GM21381 (cell line): ENCODE data around the gene SIGLEC11.
"Not testable (repeated sequence)": the region's sequence is repeated elsewhere in the genome, so short reads cannot be mapped to it uniquely, and the experiment has no call there.

Experiments used
- ATAC-seq: cut with Tn5 transposase; IDR thresholded peaks from one replicate; pipeline ENCODE4 v1.9.1; 2021; ENCODE audit warnings: mild to moderate bottlenecking, moderate library complexity; ENCODE audit not compliant: unreplicated experiment

Gene SIGLEC11

GRCh38 chr19:49983645-49984229 is 22.8 kb upstream of the SIGLEC11 start:
- ATAC-seq: no peak

GRCh38 chr19:49981603-49982593 is 20.9 kb upstream of the SIGLEC11 start:
- ATAC-seq: no peak

GRCh38 chr19:49978324-49978723 is 17.4 kb upstream of the SIGLEC11 start:
- no peak for ATAC-seq

- ATAC-seq: no peak
These were observed 16.9 kb upstream of the SIGLEC11 start for GRCh38 chr19:49977881-49978280.

- no peak for ATAC-seq
These were observed 16.1 kb upstream of the SIGLEC11 start for GRCh38 chr19:49977076-49977475.

GRCh38 chr19:49976496-49976895 is 15.5 kb upstream of the SIGLEC11 start:
- no peak for ATAC-seq

- ATAC-seq: no peak
These were observed 14.1 kb upstream of the SIGLEC11 start for GRCh38 chr19:49975051-49975450.

GRCh38 chr19:49973987-49974386 is 13.0 kb upstream of the SIGLEC11 start:
- no peak for ATAC-seq

- ATAC-seq: no peak
These were observed 11.9 kb upstream of the SIGLEC11 start for GRCh38 chr19:49972841-49973240.

GRCh38 chr19:49971991-49972411 is 11.0 kb upstream of the SIGLEC11 start:
- ATAC-seq: no peak

GRCh38 chr19:49969355-49969754 is 8.4 kb upstream of the SIGLEC11 start:
- ATAC-seq: not testable (repeated sequence)

- ATAC-seq: no peak
These were observed 7.4 kb upstream of the SIGLEC11 start for GRCh38 chr19:49968279-49968922.

- not testable (repeated sequence) for ATAC-seq
These were observed 1.1 kb downstream of the SIGLEC11 start for GRCh38 chr19:49959892-49960291.

GRCh38 chr19:49958596-49958995 is 2.4 kb downstream of the SIGLEC11 start:
- not testable (repeated sequence) for ATAC-seq

- not testable (repeated sequence) for ATAC-seq
These were observed 2.8 kb downstream of the SIGLEC11 start for GRCh38 chr19:49958144-49958543.

- no peak for ATAC-seq
These were observed 3.6 kb downstream of the SIGLEC11 start for GRCh38 chr19:49957262-49957915.

- no peak for ATAC-seq
These were observed 4.9 kb downstream of the SIGLEC11 start for GRCh38 chr19:49956115-49956495.

GRCh38 chr19:49954933-49955332 is 6.0 kb downstream of the SIGLEC11 start:
- ATAC-seq: no peak

- ATAC-seq: no peak
These were observed 6.7 kb downstream of the SIGLEC11 start for GRCh38 chr19:49954092-49954829.

- ATAC-seq: no peak
These were observed 7.6 kb downstream of the SIGLEC11 start for GRCh38 chr19:49953416-49953815.
